ENCODE data around the gene GLRB. TPM values are rescaled to one million over a fixed set of nuclear protein-coding genes. Genes with fewer than 3 reads are reported as not detected.
"Not testable (repeated sequence)": the region's sequence is repeated elsewhere in the genome, so short reads cannot be mapped to it uniquely, and the experiment has no call there.

GLRB gene
- polyA plus RNA-seq, 3 donors = 2.1 to 7.5 (median 5.2) TPM

DNA sequence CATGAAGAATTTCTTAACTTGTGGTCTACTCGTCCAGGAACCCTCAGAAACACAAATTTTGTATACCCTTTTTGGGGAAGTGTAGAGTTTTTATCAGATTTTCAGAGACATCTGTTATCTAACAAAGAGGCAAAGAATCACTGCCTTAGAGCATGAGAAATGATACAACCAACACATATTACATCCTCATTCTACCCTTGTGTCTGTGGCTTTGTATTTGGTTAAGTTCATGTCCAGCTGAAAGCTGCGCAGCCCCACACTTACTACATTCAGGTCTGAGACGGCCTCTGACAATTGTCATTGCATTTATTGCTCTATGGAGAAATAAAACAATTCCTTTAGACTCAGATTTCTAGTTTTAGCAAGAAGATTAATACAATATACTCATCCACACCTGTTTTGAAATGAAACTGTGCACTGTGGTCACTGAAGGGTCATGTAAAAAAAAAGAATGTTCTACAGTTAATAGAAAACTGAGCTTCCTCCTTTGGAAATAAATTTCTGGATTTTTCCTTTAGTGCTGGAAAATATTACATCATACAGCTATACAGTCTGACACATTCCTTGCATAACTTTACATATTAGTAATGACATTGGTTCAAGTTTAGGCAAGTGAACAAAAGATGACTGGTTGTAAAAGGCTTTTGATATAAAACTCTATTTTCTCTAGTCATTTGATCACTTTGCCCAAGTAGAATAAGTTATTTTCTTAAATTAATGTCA, 39.8 kb downstream of the GLRB start:
- 57 to 77% (median 69%) methylated on average over 3 of the region's 3 CpGs for WGBS, 3 donors
- H3K27ac ChIP-seq (ENCODE audit: low read depth, low read length) = no peak overlapping the region

DNA sequence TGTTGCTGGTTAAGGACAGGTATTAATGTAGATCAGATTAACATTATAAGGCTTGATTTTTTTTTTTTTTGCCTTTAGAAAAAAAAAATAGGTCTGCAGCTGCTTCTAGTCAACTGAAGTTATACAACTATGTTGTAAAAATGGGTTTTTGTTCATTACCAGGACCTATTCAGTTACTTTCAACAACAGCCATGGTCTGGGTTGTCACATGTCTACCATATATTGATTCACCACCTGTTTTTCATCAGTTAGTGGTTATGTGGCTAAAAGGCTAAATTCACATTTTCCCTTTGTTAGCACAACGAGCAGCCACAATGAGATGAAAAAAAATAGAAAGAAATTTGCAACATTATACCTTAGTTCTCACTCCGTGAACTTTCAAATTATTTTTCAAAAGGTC, 45.5 kb downstream of the GLRB start:
- H3K27ac ChIP-seq (ENCODE audit: low read depth, low read length) = no peak overlapping the region
- 88 to 92% (median 88%) methylated on average over 2 of the region's 2 CpGs for WGBS, 3 donors

DNA sequence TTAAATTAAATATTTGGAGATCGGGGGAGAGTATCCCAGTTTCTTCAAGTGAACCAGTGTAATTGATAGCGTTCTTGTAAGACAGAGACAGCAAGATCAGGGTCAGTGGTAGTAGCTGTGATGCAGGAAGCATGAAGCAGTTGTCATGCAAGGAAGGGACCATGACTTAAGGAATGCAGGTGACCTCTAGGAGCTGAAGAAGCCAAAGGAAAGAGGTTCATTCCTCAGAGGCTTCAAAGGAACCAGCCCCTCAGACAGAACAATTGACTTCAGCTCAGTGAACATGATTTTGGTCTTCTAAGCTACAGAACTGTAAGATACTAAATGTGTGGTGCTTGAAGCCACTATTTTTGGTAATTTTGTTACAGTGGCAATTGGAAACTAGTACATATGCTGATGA, 51.6 kb downstream of the GLRB start:
- WGBS, 3 donors = 85 to 89% (median 87%) methylated on average over 2 of the region's 2 CpGs

DNA sequence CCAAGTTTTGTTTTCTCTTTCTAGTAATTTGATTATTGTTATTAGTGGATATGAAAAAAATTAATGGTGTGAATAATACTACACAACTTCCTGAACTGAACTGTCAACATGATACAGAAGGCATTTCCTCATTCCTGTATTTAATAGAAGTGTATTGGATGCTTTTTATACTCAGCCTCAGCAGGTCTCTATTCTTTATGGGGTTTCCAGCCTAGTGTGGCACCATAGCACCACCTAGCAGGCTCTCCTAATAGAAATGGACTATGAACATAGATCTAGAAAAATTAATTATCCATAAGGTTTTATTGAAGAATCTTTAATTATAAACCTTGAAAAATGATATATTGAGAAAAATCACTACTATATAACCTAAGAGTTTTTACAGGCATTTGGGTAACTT, 52.4 kb downstream of the GLRB start:
- no peak overlapping the region for H3K27ac ChIP-seq (ENCODE audit: low read depth, low read length)

More for the DNA sequence above, 51.6 kb downstream of the GLRB start:
- H3K27ac ChIP-seq (ENCODE audit: low read depth, low read length) = no peak overlapping the region

DNA sequence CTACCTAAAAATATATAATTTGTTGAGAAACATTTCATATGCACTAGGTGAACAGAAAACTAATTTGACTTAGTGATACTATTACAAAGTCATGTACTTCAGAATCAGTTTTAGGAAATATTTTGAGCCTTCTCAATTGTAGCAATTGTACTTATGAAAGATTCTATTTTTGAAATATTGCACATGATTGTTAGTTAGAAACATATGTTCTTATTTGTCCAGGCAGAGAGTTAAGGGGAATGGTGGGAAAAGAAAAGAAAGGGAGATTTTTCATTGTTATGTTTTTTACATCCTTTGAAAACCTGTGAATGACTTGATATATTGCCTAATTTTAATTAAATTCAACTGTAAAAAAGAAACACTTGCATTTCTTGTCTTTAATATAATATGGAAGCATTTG, 66.0 kb downstream of the GLRB start:
- no peak overlapping the region for H3K27ac ChIP-seq (ENCODE audit: low read depth, low read length)

DNA sequence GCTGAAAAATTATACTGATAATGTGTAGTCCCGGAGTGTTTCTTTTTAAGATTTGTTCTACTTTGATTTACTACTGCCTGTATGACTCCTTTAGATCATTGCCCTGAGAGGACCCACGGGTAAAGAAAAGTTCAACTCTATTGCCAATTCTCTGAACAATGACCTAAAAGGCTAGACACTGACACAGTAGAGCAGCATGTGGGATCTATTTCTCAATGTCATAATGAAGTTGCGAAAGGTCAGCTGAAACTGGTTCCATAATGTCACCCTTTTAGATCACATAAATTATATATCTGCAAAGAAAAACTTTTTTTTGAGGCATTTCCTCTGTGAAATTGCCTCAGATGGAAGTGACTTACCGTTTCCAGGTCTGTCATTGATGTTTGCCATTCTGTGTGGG, 67.4 kb downstream of the GLRB start:
- WGBS, 3 donors = 61 to 83% (median 69%) methylated on average over 4 of the region's 4 CpGs

DNA sequence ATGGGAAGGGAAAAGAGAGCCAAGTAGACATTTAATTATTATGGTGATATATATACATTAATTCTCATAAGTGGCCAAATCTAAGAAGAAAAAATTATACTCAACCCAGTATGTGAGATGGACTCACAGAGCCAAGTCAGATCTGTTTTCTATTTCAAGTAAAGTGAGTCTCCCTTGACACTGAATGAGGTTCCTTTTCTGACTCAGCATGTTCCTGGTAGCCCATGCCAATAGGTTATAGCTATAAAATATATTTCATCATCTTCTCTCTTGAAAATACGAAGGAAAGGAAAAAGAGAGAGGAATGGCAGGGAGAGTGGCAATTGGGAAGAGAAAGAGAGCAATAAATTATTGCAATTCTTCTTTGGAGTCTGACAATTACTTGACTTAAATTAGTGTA, 75.8 kb downstream of the GLRB start:
- 46 to 82% (median 76%) methylated on average over 1 of the region's 1 CpG for WGBS, 3 donors
- no peak overlapping the region for H3K27ac ChIP-seq (ENCODE audit: low read depth, low read length)

More for the DNA sequence above, 67.4 kb downstream of the GLRB start:
- no peak overlapping the region for H3K27ac ChIP-seq (ENCODE audit: low read depth, low read length)

DNA sequence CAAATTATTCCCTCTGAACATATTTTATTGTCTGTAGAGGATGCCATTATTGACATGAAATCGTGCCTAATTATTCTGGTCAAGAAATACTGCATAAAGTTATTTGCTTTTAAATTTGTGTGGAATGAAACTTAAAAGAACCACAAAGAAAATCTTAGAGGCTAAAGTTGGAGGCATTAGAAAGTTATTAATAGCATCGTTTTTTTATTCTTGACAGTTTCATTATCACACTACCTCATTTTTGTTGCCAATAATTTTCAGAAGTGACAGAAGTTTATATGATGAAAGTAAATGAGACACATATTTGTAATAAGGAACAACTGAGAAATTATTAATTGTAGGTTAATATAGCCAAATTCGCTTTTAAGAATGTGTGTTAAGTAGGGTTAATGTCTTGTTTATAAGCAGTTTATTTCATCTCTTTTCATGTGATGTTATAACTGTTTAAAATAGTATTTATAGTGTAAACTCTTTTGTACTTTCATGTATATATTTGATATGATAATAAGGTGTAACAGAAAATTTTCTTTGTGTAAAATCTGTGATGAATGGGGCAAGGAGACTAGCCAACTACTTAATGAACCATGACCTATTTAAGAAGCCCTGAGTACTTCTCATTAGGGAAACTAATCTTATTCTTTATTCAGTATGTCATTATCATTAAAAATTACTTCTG, 90.1 kb downstream of the GLRB start:
- 66 to 82% (median 79%) methylated on average over 3 of the region's 3 CpGs for WGBS, 3 donors

DNA sequence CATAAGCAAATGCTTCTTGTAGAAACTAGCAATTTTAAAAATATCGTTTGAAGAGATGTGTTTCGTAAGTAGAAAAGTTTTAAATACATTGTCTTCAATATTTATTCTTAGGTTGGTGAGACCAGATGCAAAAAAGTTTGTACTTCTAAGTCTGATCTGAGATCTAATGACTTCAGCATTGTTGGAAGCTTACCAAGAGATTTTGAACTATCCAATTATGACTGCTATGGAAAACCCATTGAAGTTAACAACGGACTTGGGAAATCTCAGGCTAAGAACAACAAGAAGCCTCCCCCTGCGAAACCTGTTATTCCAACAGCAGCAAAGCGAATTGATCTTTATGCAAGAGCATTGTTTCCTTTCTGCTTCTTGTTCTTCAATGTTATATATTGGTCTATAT, 94.4 kb downstream of the GLRB start:
- H3K27ac ChIP-seq (ENCODE audit: low read depth, low read length) = no peak overlapping the region
- WGBS, 3 donors = 82 to 85% (median 83%) methylated on average over 5 of the region's 5 CpGs

More for the DNA sequence above, 90.1 kb downstream of the GLRB start:
- no peak overlapping the region for H3K27ac ChIP-seq (ENCODE audit: low read depth, low read length)

DNA sequence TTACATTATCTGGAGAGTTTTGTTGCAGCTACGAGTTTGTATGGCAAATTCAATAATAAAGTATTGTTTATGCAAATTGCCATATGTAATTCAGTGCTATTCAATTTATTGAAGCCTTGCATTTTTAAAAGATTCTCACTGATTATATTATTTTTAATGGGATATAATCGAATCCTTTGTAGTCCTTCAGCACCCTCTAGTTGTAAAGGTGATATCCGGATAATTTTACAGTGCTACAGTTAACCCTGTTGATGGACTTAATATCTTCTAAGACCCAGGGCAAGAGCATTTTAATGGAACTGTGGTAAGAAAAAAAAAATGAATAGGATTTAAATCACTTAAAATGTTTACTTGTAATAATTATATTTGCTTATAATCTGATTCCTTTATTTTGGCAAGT, 96.1 kb downstream of the GLRB start:
- 29 to 39% (median 33%) methylated on average over 3 of the region's 3 CpGs for WGBS, 3 donors
- no peak overlapping the region for H3K27ac ChIP-seq (ENCODE audit: low read depth, low read length)

DNA sequence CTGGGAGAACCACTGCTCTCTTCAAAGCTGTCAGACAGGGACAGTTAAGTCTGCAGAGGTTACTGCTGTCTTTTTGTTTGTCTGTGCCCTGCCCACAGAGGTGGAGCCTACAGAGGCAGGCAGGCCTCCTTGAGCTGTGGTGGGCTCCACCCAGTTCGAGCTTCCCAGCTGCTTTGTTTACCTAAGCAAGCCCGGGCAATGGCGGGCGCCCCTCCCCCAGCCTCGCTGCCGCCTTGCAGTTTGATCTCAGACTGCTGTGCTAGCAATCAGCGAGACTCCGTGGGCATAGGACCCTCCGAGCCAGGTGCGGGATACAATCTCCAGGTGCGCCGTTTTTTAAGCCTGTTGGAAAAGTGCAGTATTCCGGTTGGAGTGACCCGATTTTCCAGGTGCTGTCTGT, 104.3 kb downstream of the GLRB start:
- not testable (repeated sequence) for H3K27ac ChIP-seq (ENCODE audit: low read depth, low read length)
- 80 to 97% (median 91%) methylated on average over 8 to 14 of the region's 14 CpGs for WGBS, 3 donors

DNA sequence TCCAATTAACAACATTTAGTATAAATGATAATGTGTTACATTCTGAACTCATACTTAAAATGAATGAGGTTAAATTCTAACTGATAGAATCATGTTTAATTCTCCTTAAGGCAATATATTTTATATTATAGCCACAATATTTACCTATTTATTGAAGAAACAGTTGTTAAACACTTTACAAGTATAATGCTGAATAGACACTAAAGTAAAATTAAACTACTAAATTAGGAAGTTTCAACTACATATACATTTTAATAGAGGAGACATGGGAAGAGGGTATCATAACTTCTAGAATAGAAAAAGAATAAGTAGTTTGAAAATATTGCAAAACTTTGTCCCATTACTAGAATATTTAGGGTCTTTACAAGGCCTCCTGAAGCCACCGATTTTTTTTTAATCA, 108.3 kb downstream of the GLRB start:
- WGBS, 3 donors = 79 to 94% (median 84%) methylated on average over 1 of the region's 1 CpG
- H3K27ac ChIP-seq (ENCODE audit: low read depth, low read length) = no peak overlapping the region

DNA sequence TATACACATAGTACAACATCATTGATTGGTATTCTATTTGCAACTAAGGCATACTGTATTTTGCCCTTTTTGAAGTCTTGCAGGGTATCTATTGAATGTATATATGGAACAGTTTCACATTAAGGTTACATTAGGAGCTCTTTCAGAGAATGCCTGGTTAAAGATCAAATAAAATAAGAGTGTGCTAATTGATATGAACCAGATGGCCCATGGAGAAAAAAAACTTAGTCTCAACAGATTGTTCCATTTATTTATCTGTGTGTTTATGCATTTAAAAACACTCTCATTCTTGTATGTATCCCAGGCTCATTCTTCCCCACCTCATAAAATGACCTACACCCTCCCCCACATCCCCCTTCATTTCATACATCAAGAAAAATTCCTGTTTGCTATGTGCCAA, 109.4 kb downstream of the GLRB start:
- no peak overlapping the region for H3K27ac ChIP-seq (ENCODE audit: low read depth, low read length)

DNA sequence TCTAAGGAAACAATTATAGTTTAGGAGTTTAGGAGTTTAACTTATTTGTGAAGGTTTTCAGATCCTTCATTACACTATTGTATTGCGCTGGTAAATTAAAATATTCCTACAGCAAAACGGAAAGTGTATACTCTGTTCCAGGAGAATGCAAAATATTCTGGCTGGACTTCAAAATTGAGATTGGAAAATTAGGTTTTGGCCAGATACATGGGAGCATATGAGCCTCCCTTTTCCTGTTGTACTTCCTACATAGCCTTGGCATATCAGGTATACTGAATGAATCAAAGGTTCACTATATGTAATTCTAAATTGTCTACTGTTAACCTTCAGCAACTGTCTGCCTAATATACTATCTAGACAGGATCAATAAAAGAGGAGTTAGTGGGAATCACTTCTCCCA, 119.4 kb downstream of the GLRB start:
- H3K27ac ChIP-seq (ENCODE audit: low read depth, low read length) = no peak overlapping the region
- whole genome bisulfite sequencing, 3 donors = 81 to 85% (median 84%) methylated on average over 2 of the region's 2 CpGs

DNA sequence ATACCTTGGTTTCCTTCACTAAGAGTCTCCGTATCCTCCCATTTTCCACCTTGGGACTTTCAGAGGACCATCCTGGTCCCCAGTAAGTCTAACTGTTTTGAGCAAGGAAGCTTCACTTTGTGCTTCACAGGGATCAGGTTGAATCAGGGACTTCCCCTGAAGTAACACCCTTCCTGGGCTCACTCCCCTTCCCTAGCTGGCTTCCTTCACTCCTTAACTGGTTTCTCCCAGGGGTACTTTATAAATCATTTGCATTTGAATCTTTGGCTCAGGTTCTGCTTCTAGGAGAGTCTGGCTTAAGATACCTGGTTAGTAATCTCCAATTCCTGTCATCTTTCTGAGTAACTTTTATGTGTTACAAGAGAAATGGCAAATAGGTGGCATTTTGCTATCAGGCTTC, 120.1 kb downstream of the GLRB start:
- WGBS, 3 donors = 90 to 100% (median 92%) methylated on average over 1 of the region's 1 CpG

DNA sequence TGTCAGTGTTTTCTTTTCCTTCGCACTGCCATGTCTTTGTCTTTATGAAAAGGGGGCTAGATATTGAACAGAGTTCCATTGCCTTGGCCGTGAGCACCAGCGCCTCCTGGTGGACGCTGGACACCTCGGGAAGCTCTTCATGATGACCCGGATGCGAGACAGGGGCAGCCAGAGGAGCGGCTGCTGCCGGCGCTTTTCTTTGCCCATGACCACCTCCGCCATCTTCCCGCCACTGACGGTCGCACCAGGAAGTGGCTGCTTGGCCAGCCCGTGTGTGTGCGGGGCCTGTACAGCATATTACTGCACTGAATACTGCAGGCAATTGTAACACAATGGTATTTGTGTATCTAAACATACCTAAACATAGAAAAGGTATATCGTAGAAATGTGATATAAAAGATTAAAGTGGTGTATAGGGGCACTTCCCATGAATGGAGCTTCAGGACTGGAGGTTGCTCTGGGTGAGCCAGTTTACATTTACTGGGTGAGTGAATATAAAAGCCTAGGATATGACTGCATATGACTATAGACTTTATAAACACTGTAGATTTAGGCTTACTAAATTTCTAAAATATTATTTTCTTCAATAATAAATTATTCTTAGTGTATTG, 128.8 kb downstream of the GLRB start:
- 70 to 76% (median 71%) methylated on average over 17 of the region's 17 CpGs for WGBS, 3 donors
- H3K27ac ChIP-seq (ENCODE audit: low read depth, low read length) = no peak overlapping the region

More for the DNA sequence above, 120.1 kb downstream of the GLRB start:
- no peak overlapping the region for H3K27ac ChIP-seq (ENCODE audit: low read depth, low read length)

DNA sequence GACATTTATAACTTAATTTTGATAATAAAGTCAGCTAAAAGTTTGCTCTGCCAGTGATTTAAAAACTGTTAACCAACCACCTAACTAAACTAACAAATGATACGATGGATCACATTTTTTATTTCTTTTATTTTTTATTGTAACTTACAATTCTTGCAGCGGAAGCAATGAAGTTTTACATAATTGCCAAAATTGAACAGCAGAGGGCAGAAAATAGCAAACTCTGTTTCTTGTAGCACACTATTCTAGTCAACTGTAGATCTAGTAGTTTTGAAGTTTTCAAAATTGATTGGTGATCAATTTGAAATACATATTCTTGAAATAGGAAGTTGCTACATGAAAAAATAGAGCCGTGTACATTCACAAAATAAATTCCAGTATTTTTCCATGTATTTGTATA, 141.8 kb downstream of the GLRB start:
- WGBS, 3 donors = 15 to 29% (median 26%) methylated on average over 3 of the region's 3 CpGs

DNA sequence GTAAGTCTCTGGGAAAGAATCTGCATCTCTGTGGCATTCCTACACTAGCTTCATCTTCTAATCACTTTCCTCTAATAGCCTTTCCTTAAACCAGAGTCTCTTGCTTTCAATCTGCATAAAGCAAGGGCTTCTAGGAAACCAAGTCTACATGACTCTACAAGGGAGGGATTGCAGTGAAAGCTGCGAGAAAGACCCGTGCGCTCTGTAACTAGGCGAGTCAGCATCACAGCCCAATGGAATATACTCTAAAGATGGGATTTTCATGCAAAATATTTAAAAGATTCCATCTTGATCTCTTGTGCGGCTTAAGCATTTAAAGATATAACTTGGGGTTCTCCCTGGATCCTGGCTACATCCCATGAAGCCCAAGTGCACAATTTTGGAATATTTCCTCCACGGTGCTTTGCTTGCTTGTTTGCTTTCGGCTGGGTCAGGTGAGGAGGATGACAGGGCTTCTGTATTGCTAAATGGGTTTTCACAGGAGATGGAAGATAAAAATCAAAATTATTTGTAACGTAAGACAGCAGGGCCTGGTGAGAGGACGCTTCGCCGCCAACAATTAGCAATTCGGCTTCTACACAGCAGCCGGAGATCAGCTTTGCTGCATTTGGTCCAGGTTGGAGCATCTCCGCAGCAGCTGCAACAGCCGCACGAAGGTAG, 143.9 kb downstream of the GLRB start:
- H3K27ac ChIP-seq (ENCODE audit: low read depth, low read length) = no peak overlapping the region
- WGBS, 3 donors = 13 to 16% (median 14%) methylated on average over 16 of the region's 16 CpGs

More for the DNA sequence above, 141.8 kb downstream of the GLRB start:
- H3K27ac ChIP-seq (ENCODE audit: low read depth, low read length) = no peak overlapping the region

DNA sequence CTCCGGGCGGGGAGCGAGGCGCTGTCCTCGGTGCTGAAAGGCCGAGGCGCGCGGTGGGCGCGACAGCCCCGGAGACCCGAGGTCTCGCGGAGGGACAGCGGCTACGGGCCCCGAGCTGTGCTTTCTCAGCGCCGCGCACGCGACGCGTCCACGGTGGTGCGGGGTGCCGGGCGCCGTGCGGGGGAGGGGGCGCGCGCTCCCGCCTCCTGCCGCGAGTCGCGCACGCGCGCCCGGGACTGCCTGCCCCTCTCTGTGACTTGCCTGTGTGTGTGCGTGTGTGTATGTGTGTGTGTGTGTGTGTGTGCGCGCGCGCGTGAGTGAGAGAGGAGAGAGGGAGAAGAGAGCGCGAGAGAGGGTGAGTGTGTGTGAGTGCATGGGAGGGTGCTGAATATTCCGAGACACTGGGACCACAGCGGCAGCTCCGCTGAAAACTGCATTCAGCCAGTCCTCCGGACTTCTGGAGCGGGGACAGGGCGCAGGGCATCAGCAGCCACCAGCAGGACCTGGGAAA, 144.5 kb downstream of the GLRB start, which contains the start of gene GRIA2:
Gene GRIA2, plus strand, starts transcription at position 358 of the 511 bp plus-strand sequence. CDS start 315 bp downstream, outside the sequence.
- H3K27ac ChIP-seq (ENCODE audit: low read depth, low read length) = no peak within 1 kb of the TSS
- 2 to 5% (median 3%) methylated on average over 44 to 57 of the region's 57 CpGs for WGBS, 3 donors

All from adipose tissue (tissue), 3 donors.